Measurements from ENCODE around the gene SYT14. TPM values are rescaled to one million over a fixed set of nuclear protein-coding genes. Genes with fewer than 3 reads are reported as not detected.

Gene SYT14
- total RNA-seq, 1 donor from 2014 or later = 16.1 TPM

DNA sequence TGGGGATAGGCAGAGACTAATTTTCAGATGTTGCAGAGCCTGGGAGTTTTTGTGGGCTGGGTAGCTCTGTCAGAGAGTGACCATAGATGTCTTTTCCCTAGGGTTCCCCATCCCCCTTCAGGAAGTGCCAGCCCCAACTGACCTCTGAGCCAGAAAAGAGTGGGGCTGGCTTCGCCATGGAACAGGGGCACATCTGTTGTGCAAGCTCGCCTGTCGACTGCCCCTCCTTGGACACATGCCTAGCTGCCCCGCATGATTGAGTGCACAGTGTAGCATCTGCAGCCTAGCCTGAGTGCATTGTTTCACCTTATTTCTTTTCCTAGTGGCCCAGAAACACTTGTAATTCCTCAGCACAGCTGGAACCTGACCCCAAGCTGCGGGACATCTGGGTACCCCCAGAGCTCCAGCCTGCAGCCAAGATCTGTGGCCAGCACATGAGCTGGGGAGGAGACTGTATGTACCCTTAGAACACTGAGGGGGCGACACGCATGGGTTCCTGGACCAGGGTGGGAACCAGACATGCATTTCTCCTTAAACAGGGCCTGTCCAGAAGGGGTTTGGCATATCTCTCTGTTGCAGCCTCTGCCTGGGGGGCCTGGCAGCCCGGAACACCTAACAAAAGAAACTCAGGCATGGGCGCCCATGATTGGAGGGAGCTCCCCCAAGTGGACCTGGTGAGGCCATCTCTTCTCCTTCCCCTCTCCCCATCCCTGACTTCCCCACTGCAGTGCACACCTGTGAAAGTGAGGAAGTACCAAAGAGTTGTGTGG lies 55.2 kb downstream of the SYT14 start:
- H3K27me3 ChIP-seq = no peaks in the 10 kb centered on the region
- H3K4me3 ChIP-seq = no peak overlapping the region
- peaks cover 3% of the 10 kb centered on the region for H3K27me3 Mint-ChIP-seq (ENCODE audit: insufficient read depth, low read depth)
- H3K9ac ChIP-seq = no peak overlapping the region
- H3K4me2 ChIP-seq = no peak overlapping the region
- H3K36me3 Mint-ChIP-seq = no peaks in the 10 kb centered on the region
- H2AFZ ChIP-seq (replicated peaks) = no peak overlapping the region
- H3F3A ChIP-seq (ENCODE audit: low read depth) = no peaks in the 10 kb centered on the region
- no peaks in the 10 kb centered on the region for H3K36me3 ChIP-seq
- H3K27ac Mint-ChIP-seq = no peak overlapping the region
- no peak overlapping the region for H3K27ac ChIP-seq
- no peaks in the 10 kb centered on the region for H3K4me1 ChIP-seq
- H3K9me3 Mint-ChIP-seq = no peaks in the 10 kb centered on the region
- TF ChIP-seq EZH2phosphoT487 (IDR thresholded peaks at IDR 0.05) (no peak), EZH2 (IDR thresholded peaks at IDR 0.05) (no peak)
- TF ChIP-seq, protein P1, sequence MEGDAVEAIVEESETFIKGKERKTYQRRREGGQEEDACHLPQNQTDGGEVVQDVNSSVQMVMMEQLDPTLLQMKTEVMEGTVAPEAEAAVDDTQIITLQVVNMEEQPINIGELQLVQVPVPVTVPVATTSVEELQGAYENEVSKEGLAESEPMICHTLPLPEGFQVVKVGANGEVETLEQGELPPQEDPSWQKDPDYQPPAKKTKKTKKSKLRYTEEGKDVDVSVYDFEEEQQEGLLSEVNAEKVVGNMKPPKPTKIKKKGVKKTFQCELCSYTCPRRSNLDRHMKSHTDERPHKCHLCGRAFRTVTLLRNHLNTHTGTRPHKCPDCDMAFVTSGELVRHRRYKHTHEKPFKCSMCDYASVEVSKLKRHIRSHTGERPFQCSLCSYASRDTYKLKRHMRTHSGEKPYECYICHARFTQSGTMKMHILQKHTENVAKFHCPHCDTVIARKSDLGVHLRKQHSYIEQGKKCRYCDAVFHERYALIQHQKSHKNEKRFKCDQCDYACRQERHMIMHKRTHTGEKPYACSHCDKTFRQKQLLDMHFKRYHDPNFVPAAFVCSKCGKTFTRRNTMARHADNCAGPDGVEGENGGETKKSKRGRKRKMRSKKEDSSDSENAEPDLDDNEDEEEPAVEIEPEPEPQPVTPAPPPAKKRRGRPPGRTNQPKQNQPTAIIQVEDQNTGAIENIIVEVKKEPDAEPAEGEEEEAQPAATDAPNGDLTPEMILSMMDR (IDR thresholded peaks at IDR 0.05) = no peak
- DNase-seq (ENCODE audit: low spot score) = no peak
- peaks cover 4% of the 10 kb centered on the region for H3K4me1 Mint-ChIP-seq
- no peaks in the 10 kb centered on the region for H4K20me1 ChIP-seq (ENCODE audit: low read depth)
- no peaks in the 10 kb centered on the region for H3K9me3 ChIP-seq (ENCODE audit: low read depth)
- no peaks in the 10 kb centered on the region for H3K79me2 ChIP-seq (ENCODE audit: low read depth)
- H3K4me3 Mint-ChIP-seq = no peak overlapping the region

DNA sequence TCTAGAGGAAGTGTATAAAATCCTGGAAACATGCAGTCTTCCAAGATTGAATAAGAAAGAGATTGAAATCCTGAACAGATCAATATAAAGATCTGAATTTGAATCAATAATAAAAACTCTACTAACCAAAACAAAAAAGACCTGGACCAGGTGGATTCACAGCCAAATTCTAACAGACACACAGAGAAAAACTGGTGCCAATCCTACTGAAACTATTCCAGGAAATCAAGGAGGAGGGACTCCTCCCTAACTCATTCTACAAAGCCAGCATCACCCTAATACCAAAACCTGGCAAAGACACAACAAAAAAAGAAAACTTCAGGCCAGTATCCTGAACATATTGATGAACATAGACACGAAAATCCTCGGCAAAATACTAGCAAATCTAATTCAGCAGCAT lies 58.3 kb downstream of the SYT14 start:
- no peaks in the 10 kb centered on the region for H3F3A ChIP-seq (ENCODE audit: low read depth)
- H3K4me1 Mint-ChIP-seq = peaks cover 4% of the 10 kb centered on the region
- H3K27ac ChIP-seq = no peak overlapping the region
- H3K4me1 ChIP-seq = no peaks in the 10 kb centered on the region
- no peaks in the 10 kb centered on the region for H4K20me1 ChIP-seq (ENCODE audit: low read depth)
- no peak overlapping the region for H3K27ac Mint-ChIP-seq
- H3K36me3 ChIP-seq = no peaks in the 10 kb centered on the region
- H3K4me3 Mint-ChIP-seq = no peak overlapping the region
- TF ChIP-seq, protein P1 (IDR thresholded peaks at IDR 0.05) = no peak
- TF ChIP-seq EZH2phosphoT487 (IDR thresholded peaks at IDR 0.05) (no peak), EZH2 (IDR thresholded peaks at IDR 0.05) (no peak)
- no peak overlapping the region for H3K4me2 ChIP-seq
- no peaks in the 10 kb centered on the region for H3K36me3 Mint-ChIP-seq
- H2AFZ ChIP-seq (replicated peaks) = no peak overlapping the region
- peaks cover 3% of the 10 kb centered on the region for H3K27me3 Mint-ChIP-seq (ENCODE audit: insufficient read depth, low read depth)
- no peaks in the 10 kb centered on the region for H3K79me2 ChIP-seq (ENCODE audit: low read depth)
- no peak overlapping the region for H3K4me3 ChIP-seq
- no peaks in the 10 kb centered on the region for H3K9me3 Mint-ChIP-seq
- no peaks in the 10 kb centered on the region for H3K9me3 ChIP-seq (ENCODE audit: low read depth)
- H3K27me3 ChIP-seq = no peaks in the 10 kb centered on the region
- no peak for DNase-seq (ENCODE audit: low spot score)
- no peak overlapping the region for H3K9ac ChIP-seq

DNA sequence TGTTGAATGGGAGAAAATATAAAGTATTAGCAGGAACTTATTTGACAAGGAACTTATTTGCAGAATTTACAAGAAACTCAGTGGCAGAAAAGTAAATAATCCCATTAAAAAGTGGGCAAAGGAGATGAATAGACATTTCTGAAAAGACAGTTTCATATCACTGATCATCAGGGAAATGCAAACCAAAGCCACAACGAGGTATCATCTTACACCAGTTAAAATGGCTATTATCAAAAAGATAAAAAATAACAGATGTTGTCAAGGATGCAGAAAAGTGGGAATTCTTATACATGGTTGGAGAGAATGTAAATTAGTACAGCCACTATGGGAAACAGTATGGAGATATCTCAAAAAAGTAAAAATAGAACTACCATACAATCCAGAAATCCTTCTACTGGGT lies 61.0 kb downstream of the SYT14 start:
- H3F3A ChIP-seq (ENCODE audit: low read depth) = no peaks in the 10 kb centered on the region
- no peak overlapping the region for H3K9ac ChIP-seq
- H3K4me3 Mint-ChIP-seq = no peak overlapping the region
- H3K9me3 ChIP-seq (ENCODE audit: low read depth) = no peaks in the 10 kb centered on the region
- no peaks in the 10 kb centered on the region for H3K9me3 Mint-ChIP-seq
- no peaks in the 10 kb centered on the region for H3K27me3 ChIP-seq
- no peak overlapping the region for H3K4me2 ChIP-seq
- H3K36me3 ChIP-seq = no peaks in the 10 kb centered on the region
- no peak overlapping the region for H3K4me3 ChIP-seq
- H2AFZ ChIP-seq (replicated peaks) = no peak overlapping the region
- TF ChIP-seq, protein P1 (IDR thresholded peaks at IDR 0.05) = no peak
- TF ChIP-seq EZH2 (IDR thresholded peaks at IDR 0.05) (no peak), EZH2phosphoT487 (IDR thresholded peaks at IDR 0.05) (no peak)
- H3K36me3 Mint-ChIP-seq = no peaks in the 10 kb centered on the region
- H3K4me1 Mint-ChIP-seq = no peaks in the 10 kb centered on the region
- H3K4me1 ChIP-seq = no peaks in the 10 kb centered on the region
- no peaks in the 10 kb centered on the region for H3K27me3 Mint-ChIP-seq (ENCODE audit: insufficient read depth, low read depth)
- no peak overlapping the region for H3K27ac Mint-ChIP-seq
- H4K20me1 ChIP-seq (ENCODE audit: low read depth) = no peaks in the 10 kb centered on the region
- no peak for DNase-seq (ENCODE audit: low spot score)
- H3K79me2 ChIP-seq (ENCODE audit: low read depth) = no peaks in the 10 kb centered on the region
- H3K27ac ChIP-seq = no peak overlapping the region

Measured in neural progenitor cell (in vitro differentiated cells).